GM20000 (cell line): ENCODE measurements around the gene TSPOAP1.
"Not testable (repeated sequence)": the region's sequence is repeated elsewhere in the genome, so short reads cannot be mapped to it uniquely, and the experiment has no call there.

ENCODE experiments used
- DNase-seq: peaks from one replicate; pipeline ENCODE4 v3.0.0; 2012; ENCODE audit warnings: low spot score
- TF ChIP-seq, protein P1 (sequence below): IDR thresholded peaks from 2 replicates; pipeline ENCODE4 v1.5.1; 2012; ENCODE audit warnings: mild to moderate bottlenecking, control low read depth; ENCODE audit errors: extremely low read depth, missing control alignments

Gene TSPOAP1

DNA sequence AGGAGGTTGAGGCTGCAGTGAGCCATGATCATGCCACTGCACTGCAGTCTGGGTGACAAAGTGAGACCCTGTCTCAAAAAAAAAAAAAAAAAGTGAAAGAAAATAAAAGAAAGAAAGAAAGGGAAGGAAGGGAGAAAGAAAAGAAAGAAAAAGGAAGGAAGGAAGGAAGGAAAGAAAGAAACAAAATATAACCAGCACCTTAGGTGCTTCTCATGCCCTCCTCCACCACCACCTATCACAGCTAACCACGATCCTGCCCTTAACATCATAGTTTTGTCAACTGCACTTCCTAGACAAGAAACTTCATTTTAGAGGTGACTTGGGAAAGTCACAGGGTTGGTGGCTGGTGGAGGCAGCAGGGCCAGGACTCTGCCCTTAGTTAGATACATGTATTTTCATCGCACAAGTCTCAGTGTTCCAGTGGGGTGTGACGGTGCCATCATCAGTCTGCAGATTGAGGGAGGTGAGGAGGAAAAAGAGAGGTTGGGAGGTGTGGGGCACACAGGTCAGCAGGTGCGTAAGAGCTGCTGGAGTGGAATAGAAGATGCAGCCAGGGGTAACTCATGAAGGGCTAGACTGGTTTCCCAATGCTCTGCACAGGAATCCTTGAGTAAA is 13.4 kb upstream of the TSPOAP1 start:
- no peak for DNase-seq
- TF ChIP-seq, protein P1, sequence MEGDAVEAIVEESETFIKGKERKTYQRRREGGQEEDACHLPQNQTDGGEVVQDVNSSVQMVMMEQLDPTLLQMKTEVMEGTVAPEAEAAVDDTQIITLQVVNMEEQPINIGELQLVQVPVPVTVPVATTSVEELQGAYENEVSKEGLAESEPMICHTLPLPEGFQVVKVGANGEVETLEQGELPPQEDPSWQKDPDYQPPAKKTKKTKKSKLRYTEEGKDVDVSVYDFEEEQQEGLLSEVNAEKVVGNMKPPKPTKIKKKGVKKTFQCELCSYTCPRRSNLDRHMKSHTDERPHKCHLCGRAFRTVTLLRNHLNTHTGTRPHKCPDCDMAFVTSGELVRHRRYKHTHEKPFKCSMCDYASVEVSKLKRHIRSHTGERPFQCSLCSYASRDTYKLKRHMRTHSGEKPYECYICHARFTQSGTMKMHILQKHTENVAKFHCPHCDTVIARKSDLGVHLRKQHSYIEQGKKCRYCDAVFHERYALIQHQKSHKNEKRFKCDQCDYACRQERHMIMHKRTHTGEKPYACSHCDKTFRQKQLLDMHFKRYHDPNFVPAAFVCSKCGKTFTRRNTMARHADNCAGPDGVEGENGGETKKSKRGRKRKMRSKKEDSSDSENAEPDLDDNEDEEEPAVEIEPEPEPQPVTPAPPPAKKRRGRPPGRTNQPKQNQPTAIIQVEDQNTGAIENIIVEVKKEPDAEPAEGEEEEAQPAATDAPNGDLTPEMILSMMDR: no peak

DNA sequence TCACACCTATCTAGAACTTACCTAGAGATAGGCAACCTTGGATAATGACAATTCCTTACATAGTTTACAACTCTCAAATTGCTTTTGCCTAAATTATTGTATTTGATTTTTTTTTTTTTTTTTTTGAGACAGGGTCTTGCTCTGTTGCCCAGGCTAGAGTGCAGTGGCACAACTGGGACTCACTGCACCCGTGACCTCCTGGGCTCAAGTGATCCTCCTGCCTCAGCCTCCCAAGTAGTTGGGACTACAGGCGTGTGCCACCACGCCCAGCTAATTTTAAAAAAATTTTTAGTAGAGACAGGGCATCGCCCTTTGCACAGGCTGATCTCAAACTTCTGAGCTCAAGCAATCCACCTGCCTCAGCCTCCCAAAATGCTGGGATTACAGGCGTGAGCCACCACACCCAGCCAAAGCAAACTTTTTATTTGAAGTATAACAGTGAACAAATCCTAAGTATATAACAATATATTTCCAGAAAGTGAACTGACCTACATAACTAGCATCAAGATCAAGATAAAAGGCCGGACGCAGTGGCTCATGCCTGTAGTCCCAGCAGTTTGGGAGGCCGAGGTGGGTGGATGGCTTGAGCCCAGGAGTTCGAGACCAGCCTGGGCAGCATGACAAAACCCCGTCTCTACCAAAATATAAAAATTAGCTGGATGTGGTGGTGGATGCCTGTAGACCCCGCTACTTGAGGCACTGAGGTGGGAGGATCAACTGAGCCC is 12.7 kb upstream of the TSPOAP1 start:
- DNase-seq: not testable (repeated sequence)

DNA sequence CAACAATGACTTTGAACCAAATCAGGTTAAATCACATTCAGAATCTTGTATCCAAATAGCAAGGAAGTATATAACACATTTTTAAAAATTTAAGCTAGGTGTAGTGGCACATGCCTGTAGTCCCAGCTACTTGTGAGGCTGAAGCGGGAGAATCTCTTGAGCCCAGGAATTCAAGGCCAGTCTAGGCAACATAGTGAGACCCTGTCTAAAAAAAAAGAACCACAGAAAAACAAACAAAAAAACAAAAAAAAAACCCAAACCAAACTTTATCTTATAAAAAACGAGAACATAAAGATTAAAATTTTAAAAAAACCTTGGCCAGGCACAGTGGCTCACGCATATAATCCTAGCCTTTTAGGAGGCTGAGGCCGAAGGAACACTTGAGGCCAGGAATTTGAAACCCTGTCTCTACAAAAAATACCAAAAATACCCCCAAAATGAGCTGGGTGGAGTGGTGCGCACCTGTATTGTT is 11.8 kb upstream of the TSPOAP1 start:
- TF ChIP-seq, protein P1: no peak
- DNase-seq: no peak

DNA sequence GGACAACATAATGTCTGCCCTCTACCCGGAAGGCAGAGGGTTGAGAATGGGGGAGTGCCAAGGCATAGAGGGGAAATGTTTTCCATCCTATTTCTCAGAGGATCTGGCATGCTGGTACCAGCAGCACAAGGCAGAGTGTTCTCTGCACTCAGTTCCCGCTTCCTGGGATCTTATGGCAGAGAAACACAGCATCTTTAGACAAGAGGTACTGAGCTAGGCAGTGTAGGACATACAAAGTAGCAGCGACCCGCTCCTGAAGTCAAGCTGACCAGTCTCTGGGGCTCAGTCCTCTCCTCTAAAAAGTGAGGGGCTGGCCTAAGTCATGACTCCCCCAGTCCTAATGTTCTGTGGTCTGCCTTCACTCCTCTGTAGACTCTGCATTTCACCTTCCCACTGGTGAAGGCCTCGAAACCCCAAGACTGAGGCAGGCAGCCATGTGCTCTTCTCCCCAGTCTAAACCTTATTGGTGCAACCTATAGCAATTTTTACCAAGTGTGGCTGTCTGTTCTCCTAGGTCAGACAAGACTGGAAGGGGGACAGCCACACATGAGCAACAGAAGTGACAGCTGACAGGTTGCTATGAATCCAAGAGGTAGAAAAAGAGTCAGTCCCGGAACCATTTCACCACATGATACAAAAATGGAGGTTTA is 11.3 kb upstream of the TSPOAP1 start:
- no peak for DNase-seq

DNA sequence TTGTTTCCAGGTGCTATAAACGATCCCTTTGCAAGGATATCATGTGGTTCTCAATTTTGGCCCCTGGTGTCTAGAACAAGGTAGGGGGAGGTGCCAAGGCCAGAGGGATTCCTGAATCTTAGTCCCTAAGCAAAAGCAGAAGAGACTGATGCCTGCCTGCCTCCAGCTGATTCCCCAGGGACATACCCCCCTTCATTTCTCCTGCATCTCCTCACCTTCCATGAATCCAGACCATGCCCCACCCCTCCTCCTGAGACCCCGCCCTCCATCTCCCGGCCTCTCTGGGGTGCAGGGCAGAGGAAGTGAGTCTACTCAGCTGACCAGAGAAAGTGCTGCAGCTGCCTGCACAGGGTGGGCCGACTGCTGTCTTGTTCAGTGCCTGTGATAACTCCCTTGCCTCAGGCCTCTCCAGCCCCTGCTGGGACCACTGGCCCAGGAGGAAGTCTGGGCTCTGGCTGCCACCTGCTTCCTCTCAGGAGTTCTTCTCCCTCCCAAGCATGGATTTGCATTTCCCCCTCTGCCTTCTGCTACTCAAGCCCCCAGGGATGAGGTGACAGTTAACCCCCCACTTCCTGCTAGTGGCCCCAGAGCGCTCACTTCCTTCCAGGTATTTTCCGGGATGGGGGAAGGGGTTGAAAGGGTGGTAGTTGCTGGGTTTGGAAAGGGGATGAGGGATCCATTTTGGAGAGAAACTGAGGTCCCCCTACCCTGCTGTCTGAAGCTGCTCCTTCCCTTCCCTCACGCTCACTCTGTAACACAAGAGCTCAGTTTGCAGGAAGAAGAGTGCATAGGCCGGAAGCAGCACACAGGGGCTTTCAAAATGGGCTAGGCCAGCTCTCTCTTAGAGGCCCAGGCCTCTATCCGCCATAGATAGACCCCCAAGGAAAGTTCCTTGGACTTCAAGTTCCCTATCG is 10.5 kb upstream of the TSPOAP1 start:
- DNase-seq: peak; percentile 58
- TF ChIP-seq, protein P1: no peak

More for the DNA sequence above, 11.3 kb upstream of the TSPOAP1 start:
- TF ChIP-seq, protein P1: no peak

DNA sequence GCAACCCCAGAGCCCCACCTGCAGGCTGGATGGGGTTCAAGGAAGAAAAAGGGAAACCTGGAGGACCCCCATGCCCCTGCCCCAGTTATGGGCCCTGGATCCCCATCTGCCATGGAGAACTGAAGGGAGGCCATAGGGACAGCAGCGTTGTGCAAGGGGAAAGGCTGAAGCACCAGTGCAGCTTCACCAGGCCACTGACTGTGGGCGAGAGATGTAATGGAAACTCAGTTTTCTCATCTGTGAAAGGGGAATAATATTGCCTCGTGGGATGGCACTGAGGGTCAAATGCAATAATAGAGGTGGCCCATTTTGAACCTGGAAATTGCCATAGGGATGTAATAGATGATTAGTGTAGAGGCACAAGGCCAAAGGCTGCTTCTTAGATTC is 9.9 kb upstream of the TSPOAP1 start:
- TF ChIP-seq, protein P1: no peak
- DNase-seq: no peak

DNA sequence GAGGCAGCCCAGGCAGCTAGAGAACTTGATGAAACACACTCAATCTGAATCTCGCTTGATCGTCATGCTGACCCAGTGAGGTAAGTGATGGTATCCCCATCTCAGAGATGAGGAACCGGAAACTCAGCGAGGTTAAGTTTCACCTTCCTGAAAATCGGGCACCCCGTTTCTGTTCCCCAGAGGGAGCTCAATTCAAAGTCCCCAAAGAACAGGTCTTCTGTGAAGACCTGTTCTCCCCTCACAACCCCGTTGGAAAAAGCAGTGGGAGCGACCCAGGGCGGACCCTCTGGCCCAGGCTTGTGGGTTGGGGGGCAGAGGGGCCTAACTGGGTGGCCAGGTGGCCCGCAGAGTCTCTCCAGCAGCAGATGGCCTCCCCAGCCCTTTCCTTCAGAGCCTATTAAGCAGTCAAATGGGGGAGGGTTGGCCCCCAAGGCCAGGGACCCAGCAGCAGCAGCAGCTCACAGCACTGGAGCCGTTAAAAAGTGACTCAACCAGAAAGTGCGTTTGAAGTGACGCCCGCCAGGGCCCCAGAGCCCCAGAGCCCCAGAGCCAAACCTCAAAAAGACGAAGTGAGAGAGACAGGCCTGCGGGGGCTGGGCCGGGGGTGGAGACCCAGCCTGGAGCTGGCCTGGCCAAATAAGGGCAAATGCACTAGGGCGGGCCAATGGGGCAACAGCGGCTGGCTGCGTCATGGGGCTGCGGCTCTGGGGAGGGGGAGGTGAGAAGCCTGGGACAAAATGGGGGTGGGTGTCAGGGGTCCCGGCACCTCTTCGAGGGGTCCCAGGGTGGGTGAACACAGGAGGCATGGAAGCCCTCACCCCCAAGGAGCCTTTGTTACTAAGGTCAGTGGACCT is 9.2 kb upstream of the TSPOAP1 start:
- TF ChIP-seq, protein P1: no peak
- DNase-seq: peak; percentile 74
